Skeletal muscle cell (primary cell): ENCODE data around the gene SUMO4.

Experiments
- DNase-seq: peaks from one replicate; pipeline ENCODE4 v3.0.0-alpha.2; 2010; ENCODE audit warnings: low read depth
- H3K4me3 ChIP-seq: 2 replicates; pipeline ENCODE4 v1.5.1; 2011; ENCODE audit warnings: low read depth, mild to moderate bottlenecking, control low read depth, low read length, moderate library complexity

The SUMO4 gene

DNA sequence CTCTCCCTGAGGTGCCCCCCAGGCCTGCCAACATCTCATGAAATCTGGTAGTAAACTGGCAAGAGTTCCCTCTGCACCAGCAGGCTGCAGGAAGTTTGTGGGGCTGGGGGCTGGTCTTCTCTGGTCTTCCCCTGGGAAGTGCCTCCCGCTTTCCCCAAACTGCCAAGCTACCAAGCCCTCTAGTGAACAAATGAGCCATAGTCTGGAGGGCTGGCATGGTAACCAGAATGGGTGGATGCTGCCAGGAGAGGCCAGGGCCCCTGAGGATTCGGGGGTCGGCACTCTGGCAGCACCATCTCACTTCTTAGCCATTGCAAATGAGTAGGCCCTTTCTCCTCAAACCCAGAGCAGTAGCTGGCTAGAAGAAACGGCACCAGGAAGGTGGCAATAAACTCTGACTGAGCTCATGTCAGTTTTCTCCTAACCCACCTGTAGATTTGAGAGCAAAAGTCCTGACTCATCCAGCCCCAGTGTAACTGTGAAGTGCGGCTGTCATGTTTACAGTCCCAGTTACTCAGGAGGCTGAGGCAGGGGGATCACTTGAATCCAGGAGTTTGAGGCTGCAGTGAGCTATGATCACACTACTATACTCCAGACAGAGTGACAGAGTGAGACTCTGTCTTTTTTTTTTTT is 48.9 kb downstream of the SUMO4 start:
- no peak for DNase-seq
- H3K4me3 ChIP-seq: no peak overlapping the region

DNA sequence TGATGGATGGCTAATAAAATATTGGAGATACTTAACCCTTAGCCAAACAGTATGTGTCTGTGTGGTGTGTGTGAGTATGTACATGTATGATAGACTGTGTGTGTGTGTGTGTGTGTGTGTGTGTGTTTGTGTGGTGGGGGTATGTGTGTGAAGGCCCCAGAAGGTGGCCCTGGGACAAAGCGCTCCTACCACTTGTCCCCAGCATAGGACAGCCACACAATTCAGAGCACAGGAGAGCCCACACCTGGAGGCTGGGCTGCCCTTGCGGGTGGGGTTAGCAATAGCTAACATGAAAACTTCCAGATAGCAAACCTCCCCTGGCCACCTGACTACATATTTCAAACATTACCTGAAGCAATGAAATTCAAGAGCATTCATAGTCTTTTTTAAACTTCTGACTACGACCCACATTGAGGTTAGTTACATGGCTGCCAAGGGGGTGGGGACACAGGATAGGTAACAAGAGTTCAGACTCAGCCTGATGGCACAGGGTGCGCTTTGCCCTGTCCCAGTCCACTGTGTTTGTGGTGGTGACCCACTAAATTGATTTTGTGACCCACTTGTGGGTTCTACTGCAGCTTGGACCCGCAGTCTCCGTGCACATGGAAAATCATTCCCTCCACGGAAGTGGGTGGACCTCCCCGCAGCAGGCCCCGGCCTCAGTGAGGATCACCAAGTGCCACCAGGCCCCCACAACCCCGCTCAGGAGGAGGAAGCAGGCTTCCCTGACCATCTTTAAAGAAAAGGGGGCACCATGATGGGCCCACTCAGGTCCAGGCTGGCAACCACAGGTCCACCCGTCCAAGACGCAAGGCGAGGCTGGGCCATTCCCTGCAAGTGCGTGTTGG is 50.0 kb downstream of the SUMO4 start:
- H3K4me3 ChIP-seq: no peak overlapping the region
- no peak for DNase-seq
